Breast epithelium (tissue), 4 donors: ENCODE results near the gene KRTAP9-9. TPM values are rescaled to one million over a fixed set of nuclear protein-coding genes. Genes with fewer than 3 reads are reported as not detected.
"Not testable (repeated sequence)": the region's sequence is repeated elsewhere in the genome, so short reads cannot be mapped to it uniquely, and the experiment has no call there.

Experiments
- DNase-seq, 2 donors: peaks; one replicate each; pipeline ENCODE4 v3.0.0-alpha.2; 2019; ENCODE audit warnings: low spot score in 2 of 2
- H3K27ac ChIP-seq, 2 donors: fragments of 200-600 bp; sonication (generic) in 1 of 2; one replicate each; pipeline ENCODE4 v1.5.1; 2016 to 2019; ENCODE audit warnings: mild to moderate bottlenecking in 1 of 2
- H3K27me3 ChIP-seq, 2 donors: fragments of 200-600 bp; sonication (generic) in 1 of 2; one replicate each; pipeline versions ENCODE4 v1.5.1 to v1.6.0; 2017 to 2019; ENCODE audit warnings: control low read depth in 1 of 2, mild to moderate bottlenecking in 1 of 2
- H3K36me3 ChIP-seq: fragments of 200-600 bp; one replicate; pipeline ENCODE4 v1.5.1; 2019
- H3K4me1 ChIP-seq, 2 donors: fragments of 200-600 bp; sonication (generic); one replicate each; pipeline ENCODE4 v1.5.1; 2016 to 2019; ENCODE audit warnings: control low read depth in 1 of 2
- H3K4me3 ChIP-seq, 3 donors: fragments of 200-600 bp; sonication (generic); 1 replicate in 2 of 3; 2 replicates in 1 of 3; pipeline ENCODE4 v1.5.1; 2016 to 2019; ENCODE audit warnings: mild to moderate bottlenecking in 3 of 3, moderate library complexity in 2 of 3
- H3K9me3 ChIP-seq, 2 donors: fragments of 200-600 bp; sonication (generic) in 1 of 2; one replicate each; pipeline ENCODE4 v1.5.1; 2016 to 2019; ENCODE audit warnings: control low read depth in 1 of 2
- CTCF ChIP-seq, 3 donors: fragments of 450-650 bp; IDR thresholded peaks; one replicate each; pipeline ENCODE4 v1.5.1; 2016 to 2017; ENCODE audit warnings: antibody characterized with exemption in 3 of 3, mild to moderate bottlenecking in 3 of 3, moderate library complexity in 3 of 3
- POLR2A ChIP-seq: fragments of 450-650 bp; IDR thresholded peaks from one replicate; pipeline ENCODE4 v1.6.1; 2016; ENCODE audit warnings: antibody characterized with exemption, mild to moderate bottlenecking, moderate library complexity
- POLR2AphosphoS5 ChIP-seq, 3 donors: sonication (generic); formaldehyde crosslinking; IDR thresholded peaks; one replicate each; pipeline ENCODE4 v1.6.1; 2017; ENCODE audit warnings: antibody characterized with exemption in 3 of 3
- intact Hi-C: fragments of 100-400 bp; cut with DNase I; formaldehyde crosslinking; loops from one replicate; pipeline ENCODE4 v1.15.1; 2023; ENCODE audit warnings: low total_unique reads
- total RNA-seq, 3 donors: library from RNA; depleted of rRNA; stranded (reverse); fragments of >200 nt; gene quantifications; one replicate each; pipeline ENCODE4 v1.1.0, GENCODE V29; 2016

KRTAP9-9 gene
- total RNA-seq, 3 donors from 2014 or later, result not detected

GRCh38 chr17:41226051-41226450 is 29.1 kb upstream of the KRTAP9-9 start:
- Histone ChIP-seq H3K4me3 (no peak overlapping the region), H3K9me3 (no peaks in the 10 kb centered on the region), H3K36me3 (no peaks in the 10 kb centered on the region), H3K27ac (no peak overlapping the region), H3K4me1 (no peaks in the 10 kb centered on the region), H3K27me3 (no peaks in the 10 kb centered on the region)
- no peak for TF ChIP-seq CTCF (IDR thresholded peaks at IDR 0.05)
- no peak for TF ChIP-seq POLR2A
- TF ChIP-seq POLR2AphosphoS5 (IDR thresholded peaks at IDR 0.05), result no peak
- intact Hi-C loops, result no loop called here
- DNase-seq, result no peak

GRCh38 chr17:41226598-41227095 is 28.5 kb upstream of the KRTAP9-9 start, which contains the start of gene KRTAP9-2:
Gene KRTAP9-2 (plus strand): TSS chr17:41226648. CDS start chr17:41226655, 7 bp downstream.
- H3K27me3 ChIP-seq, intact Hi-C loops, H3K4me1 ChIP-seq, H3K9me3 ChIP-seq, H3K27ac ChIP-seq, H3K4me3 ChIP-seq, DNase-seq, H3K36me3 ChIP-seq: not testable (repeated sequence)

GRCh38 chr17:41230094-41230493 is 25.1 kb upstream of the KRTAP9-9 start:
- Histone ChIP-seq H3K27ac (no peak overlapping the region), H3K36me3 (no peaks in the 10 kb centered on the region), H3K4me3 (no peak overlapping the region), H3K9me3 (no peaks in the 10 kb centered on the region), H3K27me3 (no peaks in the 10 kb centered on the region), H3K4me1 (no peaks in the 10 kb centered on the region)
- TF ChIP-seq CTCF (IDR thresholded peaks at IDR 0.05) (no peak), POLR2AphosphoS5 (IDR thresholded peaks at IDR 0.05) (no peak), POLR2A (no peak)
- intact Hi-C loops, result no loop called here
- no peak for DNase-seq

- no peak for DNase-seq
- intact Hi-C loops, result no loop called here
- Histone ChIP-seq H3K27me3 (no peaks in the 10 kb centered on the region), H3K9me3 (no peaks in the 10 kb centered on the region), H3K27ac (no peak overlapping the region), H3K4me3 (no peak overlapping the region), H3K4me1 (no peaks in the 10 kb centered on the region), H3K36me3 (no peaks in the 10 kb centered on the region)
- no peak for TF ChIP-seq POLR2AphosphoS5 (IDR thresholded peaks at IDR 0.05)
- TF ChIP-seq POLR2A, result no peak
- no peak for TF ChIP-seq CTCF (IDR thresholded peaks at IDR 0.05)
These were observed 23.5 kb upstream of the KRTAP9-9 start for GRCh38 chr17:41231731-41232130.

GRCh38 chr17:41232399-41233105 is 22.6 kb upstream of the KRTAP9-9 start, which contains the start of gene KRTAP9-3:
Gene KRTAP9-3 (plus strand): TSS chr17:41232449. CDS start chr17:41232502, 53 bp downstream.
- H3K4me1 ChIP-seq, H3K27ac ChIP-seq, intact Hi-C loops, H3K4me3 ChIP-seq, H3K27me3 ChIP-seq, H3K36me3 ChIP-seq, DNase-seq, H3K9me3 ChIP-seq: not testable (repeated sequence)

- H3K27me3 ChIP-seq, intact Hi-C loops, DNase-seq: not testable (repeated sequence)
These were observed 18.1 kb upstream of the KRTAP9-9 start for GRCh38 chr17:41237116-41237515.

GRCh38 chr17:41237949-41238437 is 17.2 kb upstream of the KRTAP9-9 start, which contains the start of gene KRTAP9-8:
Gene KRTAP9-8 (plus strand): TSS chr17:41237999. CDS start chr17:41238052, 53 bp downstream.
- DNase-seq, H3K36me3 ChIP-seq, intact Hi-C loops, H3K27me3 ChIP-seq, H3K4me1 ChIP-seq, H3K9me3 ChIP-seq, H3K27ac ChIP-seq, H3K4me3 ChIP-seq: not testable (repeated sequence)

More at GRCh38 chr17:41237116-41237515, 18.1 kb upstream of the KRTAP9-9 start:
- not testable (repeated sequence) for H3K36me3 ChIP-seq, H3K4me3 ChIP-seq, H3K9me3 ChIP-seq, H3K27ac ChIP-seq, H3K4me1 ChIP-seq

GRCh38 chr17:41246995-41247787 is 8.0 kb upstream of the KRTAP9-9 start:
- H3K9me3 ChIP-seq, DNase-seq, H3K4me1 ChIP-seq, intact Hi-C loops, H3K4me3 ChIP-seq, H3K27me3 ChIP-seq, H3K36me3 ChIP-seq, H3K27ac ChIP-seq: not testable (repeated sequence)

GRCh38 chr17:41249637-41250240 is 5.4 kb upstream of the KRTAP9-9 start, which contains the start of gene KRTAP9-4:
Gene KRTAP9-4 (plus strand): TSS chr17:41249687. CDS start chr17:41249721, 34 bp downstream.
- H3K27me3 ChIP-seq, H3K4me3 ChIP-seq, H3K27ac ChIP-seq, intact Hi-C loops, H3K4me1 ChIP-seq, H3K36me3 ChIP-seq, DNase-seq, H3K9me3 ChIP-seq: not testable (repeated sequence)
